Astrocyte of the hippocampus (primary cell): ENCODE measurements around the gene TCP11.

ENCODE experiments used
- DNase-seq: peaks from one replicate; pipeline ENCODE4 v3.0.0; 2011; ENCODE audit warnings: low read depth, low spot score

Gene TCP11

DNA sequence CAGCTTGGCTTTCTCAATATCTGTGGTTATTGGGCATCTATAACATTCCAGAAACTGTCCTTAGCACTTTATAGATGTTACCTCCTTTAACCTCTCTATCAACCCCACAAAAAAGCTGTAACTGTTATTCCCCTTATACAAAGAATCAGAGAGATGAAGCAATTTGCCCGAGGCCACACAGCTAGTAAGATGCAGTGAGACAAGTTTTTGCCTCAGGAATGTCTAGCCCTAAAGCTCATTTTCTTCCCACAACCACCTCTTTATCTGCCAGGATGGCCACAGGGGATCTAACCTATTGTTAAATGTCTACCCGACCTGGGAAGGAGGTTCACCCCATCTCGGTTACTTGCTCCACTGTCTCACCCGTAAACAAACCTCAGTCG, 31.9 kb upstream of the TCP11 start:
- no peak for DNase-seq

- DNase-seq: no peak
Measured at GRCh38 chr6:35170891-35171290, 29.8 kb upstream of the TCP11 start.

- DNase-seq: no peak
Measured at GRCh38 chr6:35170166-35170565, 29.0 kb upstream of the TCP11 start.

DNA sequence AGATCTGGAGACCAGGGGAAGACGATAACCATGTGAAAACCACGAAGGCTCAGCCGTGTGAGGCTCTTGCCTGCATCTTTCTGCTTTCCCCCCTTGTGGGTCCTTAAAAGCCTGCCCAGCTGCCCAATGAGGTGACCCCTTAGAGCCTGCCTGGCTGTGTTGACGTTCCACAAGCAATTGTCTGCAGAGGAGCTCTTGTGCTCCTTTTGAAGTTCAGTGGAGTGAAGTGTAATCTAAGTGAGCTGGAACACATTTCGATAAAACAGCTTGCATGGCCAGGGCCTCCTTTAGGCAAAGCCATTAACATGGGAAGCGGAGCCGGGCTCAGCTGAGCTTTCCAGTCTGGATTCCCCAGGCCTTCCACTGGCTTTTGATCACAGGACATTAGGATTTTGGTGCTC, 27.3 kb upstream of the TCP11 start:
- DNase-seq: peak; percentile 60

DNA sequence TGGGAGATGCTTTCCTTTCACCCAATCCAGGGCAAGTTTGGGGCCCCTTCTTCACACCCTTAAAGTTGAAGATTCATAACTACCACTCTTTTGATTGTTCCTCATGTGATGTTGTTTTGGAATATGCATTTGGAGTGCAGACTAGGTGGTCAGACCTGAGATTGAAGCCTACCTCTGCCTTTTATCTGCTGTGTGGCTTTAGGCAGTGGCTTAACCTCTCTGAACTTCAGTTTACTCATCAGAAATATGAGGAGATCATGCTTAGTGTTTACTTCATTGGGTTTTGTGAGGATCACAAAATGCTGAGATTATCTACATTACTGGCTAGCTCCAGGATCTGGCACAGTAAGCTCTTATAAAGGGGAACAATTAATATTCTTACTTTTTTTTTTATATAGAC, 26.4 kb upstream of the TCP11 start:
- DNase-seq: no peak

DNA sequence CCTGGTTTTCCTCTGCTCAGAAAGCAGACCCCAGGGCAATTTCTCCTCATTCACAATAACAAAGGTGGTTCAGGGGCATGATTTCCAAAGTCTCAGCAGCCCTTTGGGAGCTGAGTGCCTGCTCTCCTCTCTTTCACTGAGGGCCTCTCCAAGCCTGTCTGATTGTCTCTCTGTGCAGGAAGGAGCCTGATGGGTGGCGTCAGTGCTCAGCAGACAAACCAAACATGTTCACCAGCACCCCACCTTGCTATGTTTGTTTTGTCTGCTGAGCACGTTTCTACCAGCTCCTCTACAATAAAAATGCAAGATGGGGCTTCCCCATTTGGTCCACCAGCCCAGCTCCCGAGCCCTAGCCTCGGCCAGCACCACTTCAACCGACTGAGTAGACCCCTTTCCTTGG, 25.4 kb upstream of the TCP11 start:
- DNase-seq: no peak

DNA sequence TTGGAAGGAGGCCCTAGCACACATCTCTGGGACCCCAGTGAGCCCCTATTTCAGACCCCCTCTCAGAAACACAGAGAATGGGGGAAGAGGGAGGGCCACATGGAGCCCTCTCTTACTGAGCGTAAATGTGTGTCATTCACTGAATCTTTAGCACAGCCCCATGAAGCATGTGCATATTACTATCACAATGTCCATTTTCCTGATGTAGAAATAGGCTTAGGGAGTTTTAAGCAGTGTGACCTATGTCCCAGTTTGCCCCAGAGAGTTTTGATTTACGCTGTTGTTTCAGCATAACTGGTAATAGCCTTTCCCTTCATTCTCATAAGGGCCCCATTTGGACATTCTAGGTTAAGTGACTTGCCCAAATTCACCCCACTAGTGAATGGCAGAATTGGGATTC, 25.0 kb upstream of the TCP11 start:
- no peak for DNase-seq

GRCh38 chr6:35165630-35166071, 24.5 kb upstream of the TCP11 start:
- no peak for DNase-seq

GRCh38 chr6:35164868-35165267, 23.7 kb upstream of the TCP11 start:
- DNase-seq: no peak

DNA sequence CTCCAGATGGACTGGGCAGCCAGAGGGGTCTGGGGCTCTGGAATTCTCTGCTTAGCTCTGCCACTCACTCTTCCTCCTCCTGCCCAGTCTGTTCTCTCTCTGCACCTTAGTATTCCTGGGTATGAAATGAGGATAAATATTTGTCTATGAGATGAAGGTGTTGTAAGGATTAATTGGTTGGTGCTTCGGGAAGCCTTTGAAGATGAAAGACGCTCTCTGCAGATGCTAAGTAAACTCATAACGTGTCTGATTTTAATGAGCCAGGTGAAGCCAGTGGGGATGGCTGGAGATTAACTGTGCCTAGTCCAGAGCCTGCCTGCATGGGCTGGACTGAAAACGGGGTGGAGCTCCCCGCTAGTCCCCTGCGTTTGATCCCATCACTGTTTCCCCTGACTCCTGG, 23.1 kb upstream of the TCP11 start:
- no peak for DNase-seq

DNA sequence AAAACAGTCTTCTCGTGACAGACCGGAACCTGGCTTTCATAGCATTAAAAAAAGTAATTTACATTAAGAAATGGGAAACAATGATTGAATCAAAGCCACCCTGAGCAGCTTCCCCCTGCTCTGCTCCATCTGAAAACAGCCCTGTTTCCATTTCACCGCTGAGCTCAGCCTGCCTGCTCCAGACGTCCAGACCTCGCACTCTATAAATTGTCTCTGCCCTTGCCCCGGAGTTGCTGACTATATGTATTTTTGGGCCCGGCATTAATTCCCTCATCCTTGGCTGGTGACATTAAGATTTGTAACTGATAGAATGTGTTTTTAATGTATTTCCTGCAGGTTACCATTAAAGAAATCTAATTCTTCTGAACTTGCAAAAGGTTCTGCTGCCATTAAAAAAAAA, 22.7 kb upstream of the TCP11 start:
- DNase-seq: no peak

DNA sequence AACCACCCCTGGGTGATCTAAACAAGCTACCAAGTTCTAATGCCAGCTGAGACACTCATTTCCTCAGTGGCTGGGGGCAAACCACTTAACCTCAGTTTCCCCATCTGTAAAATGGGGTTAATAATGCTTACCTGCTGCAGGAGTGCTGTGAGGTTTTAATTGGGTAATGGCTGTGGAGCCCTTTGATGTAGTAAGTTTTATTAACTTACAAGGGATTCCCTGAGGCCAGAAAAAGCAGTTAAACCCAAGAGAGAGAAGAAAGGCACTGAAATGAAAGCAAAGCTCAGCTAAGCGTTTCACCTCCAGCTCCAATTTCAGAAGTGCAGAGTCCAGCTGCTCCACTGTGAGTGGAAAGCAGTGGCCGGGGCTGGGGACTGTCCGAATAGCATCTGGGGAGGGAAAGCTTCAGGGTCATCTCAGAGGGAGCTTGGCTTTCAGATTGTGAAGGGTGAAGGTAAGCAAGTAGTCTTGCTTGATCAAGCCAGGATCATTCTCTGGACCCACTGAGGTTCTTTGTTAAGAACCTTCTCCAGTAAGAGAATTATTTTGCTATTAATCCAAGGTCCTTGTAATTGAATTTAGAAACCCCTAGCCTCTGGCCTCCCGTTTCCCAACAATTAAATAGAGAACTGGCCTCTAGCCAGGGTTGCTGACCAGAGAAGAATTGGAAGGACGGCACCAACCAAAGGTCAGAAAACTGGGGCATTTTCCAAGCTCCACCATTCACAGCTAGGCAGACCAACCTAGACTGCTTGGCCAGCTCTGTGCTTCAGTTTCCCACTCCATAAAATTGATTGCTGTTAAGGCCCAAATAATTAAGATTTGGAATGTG, 20.9 kb upstream of the TCP11 start:
- DNase-seq: no peak

GRCh38 chr6:35161266-35161665, 20.1 kb upstream of the TCP11 start:
- DNase-seq: no peak

DNA sequence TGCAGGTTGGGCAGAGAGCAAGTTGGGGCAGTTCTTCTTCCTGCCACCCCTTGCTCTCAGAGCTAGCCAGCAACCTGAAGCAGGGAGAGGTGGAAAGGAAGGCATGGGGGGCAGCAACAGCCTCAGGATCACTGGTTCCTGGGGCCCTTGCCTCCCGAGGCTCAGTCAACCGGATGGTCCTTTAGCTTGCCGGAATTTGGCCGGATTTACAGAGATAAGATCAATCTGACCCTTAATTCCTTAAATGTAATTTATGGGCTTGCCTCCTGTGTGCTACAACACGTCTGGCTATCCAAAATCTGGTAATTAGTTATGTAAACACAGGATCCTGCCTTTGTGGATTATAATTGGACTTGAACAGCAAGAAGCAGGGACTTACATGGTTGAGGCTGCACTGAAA, 19.5 kb upstream of the TCP11 start:
- DNase-seq: no peak

DNA sequence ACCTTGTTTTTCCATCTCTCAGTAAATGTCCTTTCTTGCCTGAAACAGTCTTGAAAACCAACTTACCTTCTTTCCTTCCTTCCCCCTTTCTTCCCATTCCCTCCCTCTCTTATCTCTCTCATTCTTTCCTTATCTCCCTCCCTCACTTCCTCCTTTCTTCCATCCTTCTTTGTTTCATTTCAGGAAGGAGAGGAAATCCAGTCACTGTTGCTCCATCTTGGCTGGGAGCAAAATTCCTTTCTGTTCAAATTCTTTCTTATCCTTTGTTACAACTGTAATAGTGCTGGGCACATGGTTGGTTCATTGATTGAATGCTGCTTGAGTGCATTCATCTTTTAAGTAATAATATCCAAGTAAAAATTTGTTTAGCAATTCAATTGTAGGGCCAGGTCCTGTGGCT, 17.4 kb upstream of the TCP11 start:
- no peak for DNase-seq

DNA sequence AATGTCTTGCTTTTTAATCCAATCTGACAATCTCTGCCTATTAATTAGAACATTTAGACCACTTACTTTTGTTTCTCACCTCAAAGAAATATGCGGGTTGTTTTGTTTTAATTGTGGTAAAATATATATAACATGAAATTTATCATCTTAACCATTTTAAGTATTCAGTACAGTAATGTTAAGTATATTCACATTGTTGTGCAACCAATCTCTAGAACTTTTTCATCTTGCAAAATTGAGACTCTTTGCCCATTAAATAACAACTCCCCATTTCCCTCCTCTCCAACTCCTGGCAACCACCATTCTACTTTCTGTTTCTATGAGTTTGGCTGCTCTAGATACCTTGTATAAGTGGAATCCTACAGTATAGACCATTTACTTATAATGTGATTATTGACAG, 13.8 kb upstream of the TCP11 start:
- no peak for DNase-seq

DNA sequence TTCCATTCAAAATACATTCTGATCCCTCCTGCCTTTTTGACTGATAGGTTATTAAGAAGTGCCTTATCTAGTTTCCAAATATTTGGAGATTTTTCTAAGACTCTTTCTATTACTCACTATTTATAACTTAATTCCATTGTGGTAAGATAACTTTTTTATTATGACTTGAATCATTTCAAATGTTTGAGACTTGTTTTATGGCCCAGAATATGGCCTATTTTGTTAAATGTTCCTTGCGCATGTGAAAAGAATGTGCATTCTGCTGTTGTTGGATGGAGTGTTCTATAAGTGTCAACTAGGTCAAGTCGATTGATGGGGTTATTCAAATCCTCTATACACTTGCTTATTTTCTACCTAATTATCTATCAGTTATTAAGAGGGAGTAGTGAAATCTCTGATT, 13.1 kb upstream of the TCP11 start:
- no peak for DNase-seq

- no peak for DNase-seq
Measured at GRCh38 chr6:35152067-35152707, 11.0 kb upstream of the TCP11 start.

- no peak for DNase-seq
Measured at GRCh38 chr6:35151466-35151865, 10.3 kb upstream of the TCP11 start.

GRCh38 chr6:35149891-35150566, 8.9 kb upstream of the TCP11 start:
- no peak for DNase-seq

GRCh38 chr6:35148167-35148741, 7.1 kb upstream of the TCP11 start:
- peak; percentile 69 for DNase-seq

DNA sequence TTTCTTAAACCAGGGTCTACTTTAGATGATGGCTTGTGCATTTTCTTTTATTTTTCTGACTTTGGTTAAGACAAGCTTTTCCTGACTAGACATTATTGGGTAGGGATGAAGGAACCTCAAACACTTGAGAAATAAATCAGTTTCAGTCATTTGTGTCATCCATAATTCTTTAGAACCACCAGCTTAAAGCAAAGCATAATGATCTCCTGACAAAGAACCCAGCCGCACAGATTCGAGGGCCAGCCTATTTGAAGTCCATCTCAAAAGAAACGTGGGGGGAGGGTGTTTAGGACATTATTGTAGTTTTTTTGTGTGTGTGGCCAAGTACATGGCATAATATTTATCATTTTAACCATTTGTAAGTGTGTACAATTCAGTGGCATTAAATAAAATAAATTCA, 6.3 kb upstream of the TCP11 start:
- no peak for DNase-seq

- no peak for DNase-seq
Measured at GRCh38 chr6:35147026-35147425, 5.9 kb upstream of the TCP11 start.
